ENCODE results near the gene LTB4R2.

DNA sequence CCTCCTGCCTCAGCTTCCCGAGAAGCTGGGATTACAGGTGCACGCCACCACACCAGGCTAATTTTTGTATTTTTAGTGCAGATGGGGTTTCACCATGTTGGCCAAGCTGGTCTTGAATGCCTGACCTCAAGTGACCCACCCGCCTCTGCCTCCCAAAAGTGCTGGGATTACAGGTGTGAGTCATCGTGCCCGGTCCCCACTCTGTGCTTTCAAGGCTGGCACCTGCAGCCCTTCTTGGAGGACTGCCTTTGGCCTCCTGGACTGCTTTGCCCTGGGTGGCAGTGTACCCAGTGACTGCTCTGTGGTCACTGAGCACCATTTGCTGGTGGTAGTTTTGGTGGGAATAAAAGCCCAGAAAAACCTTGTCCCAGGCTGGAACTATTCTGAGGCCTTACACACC lies 22.9 kb upstream of the LTB4R2 start:
- TF ChIP-seq POLR2A (IDR thresholded peaks at IDR 0.05), result no peak
- TF ChIP-seq, protein P1, sequence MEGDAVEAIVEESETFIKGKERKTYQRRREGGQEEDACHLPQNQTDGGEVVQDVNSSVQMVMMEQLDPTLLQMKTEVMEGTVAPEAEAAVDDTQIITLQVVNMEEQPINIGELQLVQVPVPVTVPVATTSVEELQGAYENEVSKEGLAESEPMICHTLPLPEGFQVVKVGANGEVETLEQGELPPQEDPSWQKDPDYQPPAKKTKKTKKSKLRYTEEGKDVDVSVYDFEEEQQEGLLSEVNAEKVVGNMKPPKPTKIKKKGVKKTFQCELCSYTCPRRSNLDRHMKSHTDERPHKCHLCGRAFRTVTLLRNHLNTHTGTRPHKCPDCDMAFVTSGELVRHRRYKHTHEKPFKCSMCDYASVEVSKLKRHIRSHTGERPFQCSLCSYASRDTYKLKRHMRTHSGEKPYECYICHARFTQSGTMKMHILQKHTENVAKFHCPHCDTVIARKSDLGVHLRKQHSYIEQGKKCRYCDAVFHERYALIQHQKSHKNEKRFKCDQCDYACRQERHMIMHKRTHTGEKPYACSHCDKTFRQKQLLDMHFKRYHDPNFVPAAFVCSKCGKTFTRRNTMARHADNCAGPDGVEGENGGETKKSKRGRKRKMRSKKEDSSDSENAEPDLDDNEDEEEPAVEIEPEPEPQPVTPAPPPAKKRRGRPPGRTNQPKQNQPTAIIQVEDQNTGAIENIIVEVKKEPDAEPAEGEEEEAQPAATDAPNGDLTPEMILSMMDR (IDR thresholded peaks at IDR 0.05), result no peak

Measured in suprapubic skin (tissue), 3 donors.